Measurements from ENCODE around the gene TROAP.

Gene TROAP

DNA sequence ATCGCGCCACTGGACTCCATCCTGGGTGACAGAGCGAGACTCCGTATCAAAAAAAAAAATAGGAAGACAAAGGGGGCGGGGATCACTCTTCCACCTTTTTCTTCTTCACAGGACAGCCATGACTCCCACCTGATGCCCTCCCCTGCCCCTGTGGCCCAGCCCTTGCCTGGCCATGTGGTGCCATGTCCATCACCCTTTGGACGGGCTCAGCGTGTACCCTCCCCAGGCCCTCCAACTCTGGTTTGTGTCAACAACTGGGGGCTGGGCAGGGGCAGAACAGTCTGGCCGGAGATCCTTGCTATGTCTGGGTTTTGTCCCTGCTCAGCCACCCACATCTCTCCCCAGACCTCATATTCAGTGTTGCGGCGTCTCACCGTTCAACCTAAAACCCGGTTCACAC, 5.8 kb downstream of the TROAP start:
- TF ChIP-seq, protein P1, sequence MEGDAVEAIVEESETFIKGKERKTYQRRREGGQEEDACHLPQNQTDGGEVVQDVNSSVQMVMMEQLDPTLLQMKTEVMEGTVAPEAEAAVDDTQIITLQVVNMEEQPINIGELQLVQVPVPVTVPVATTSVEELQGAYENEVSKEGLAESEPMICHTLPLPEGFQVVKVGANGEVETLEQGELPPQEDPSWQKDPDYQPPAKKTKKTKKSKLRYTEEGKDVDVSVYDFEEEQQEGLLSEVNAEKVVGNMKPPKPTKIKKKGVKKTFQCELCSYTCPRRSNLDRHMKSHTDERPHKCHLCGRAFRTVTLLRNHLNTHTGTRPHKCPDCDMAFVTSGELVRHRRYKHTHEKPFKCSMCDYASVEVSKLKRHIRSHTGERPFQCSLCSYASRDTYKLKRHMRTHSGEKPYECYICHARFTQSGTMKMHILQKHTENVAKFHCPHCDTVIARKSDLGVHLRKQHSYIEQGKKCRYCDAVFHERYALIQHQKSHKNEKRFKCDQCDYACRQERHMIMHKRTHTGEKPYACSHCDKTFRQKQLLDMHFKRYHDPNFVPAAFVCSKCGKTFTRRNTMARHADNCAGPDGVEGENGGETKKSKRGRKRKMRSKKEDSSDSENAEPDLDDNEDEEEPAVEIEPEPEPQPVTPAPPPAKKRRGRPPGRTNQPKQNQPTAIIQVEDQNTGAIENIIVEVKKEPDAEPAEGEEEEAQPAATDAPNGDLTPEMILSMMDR (IDR thresholded peaks at IDR 0.05), result no peak
- Histone ChIP-seq H3K9me3 (no peaks in the 10 kb centered on the region), H3K27ac (no peak overlapping the region), H3K36me3 (peaks cover 50% of the 10 kb centered on the region), H3K27me3 (peaks cover 27% of the 10 kb centered on the region), H3K4me3 (ENCODE audit: low read depth in 1 of 2, low read length in 1 of 2) (no peak overlapping the region), H3K4me1 (ENCODE audit: control insufficient read depth in 1 of 2, insufficient read depth in 1 of 2, low read depth in 1 of 2, low read length in 1 of 2) (peaks cover 3 to 9% of the 10 kb centered on the region in 2 experiments)

- Histone ChIP-seq H3K27ac (no peak overlapping the region), H3K4me3 (ENCODE audit: low read depth in 1 of 2, low read length in 1 of 2) (no peak overlapping the region), H3K4me1 (ENCODE audit: control insufficient read depth in 1 of 2, insufficient read depth in 1 of 2, low read depth in 1 of 2, low read length in 1 of 2) (peaks cover 0 to 7% of the 10 kb centered on the region in 2 experiments), H3K27me3 (peaks cover 40% of the 10 kb centered on the region), H3K36me3 (peaks cover 50% of the 10 kb centered on the region), H3K9me3 (no peaks in the 10 kb centered on the region)
- TF ChIP-seq, protein P1 (IDR thresholded peaks at IDR 0.05), result no peak
These were observed 7.1 kb downstream of the TROAP start for GRCh38 chr12:49330032-49330619.

- Histone ChIP-seq H3K4me3 (ENCODE audit: low read depth in 1 of 2, low read length in 1 of 2) (no peak overlapping the region), H3K4me1 (ENCODE audit: control insufficient read depth in 1 of 2, insufficient read depth in 1 of 2, low read depth in 1 of 2, low read length in 1 of 2) (peaks cover 0 to 8% of the 10 kb centered on the region in 2 experiments), H3K27ac (no peak overlapping the region), H3K9me3 (no peaks in the 10 kb centered on the region), H3K36me3 (peaks cover 50% of the 10 kb centered on the region), H3K27me3 (peaks cover 47% of the 10 kb centered on the region)
- TF ChIP-seq, protein P1 (IDR thresholded peaks at IDR 0.05), result no peak
These were observed 7.8 kb downstream of the TROAP start for GRCh38 chr12:49330631-49331379.

- Histone ChIP-seq H3K27me3 (peaks cover 55% of the 10 kb centered on the region), H3K4me1 (ENCODE audit: control insufficient read depth in 1 of 2, insufficient read depth in 1 of 2, low read depth in 1 of 2, low read length in 1 of 2) (peaks cover 4 to 16% of the 10 kb centered on the region in 2 experiments), H3K36me3 (peaks cover 45% of the 10 kb centered on the region), H3K9me3 (no peaks in the 10 kb centered on the region), H3K4me3 (ENCODE audit: low read depth in 1 of 2, low read length in 1 of 2) (no peak overlapping the region), H3K27ac (no peak overlapping the region)
- TF ChIP-seq, protein P1 (IDR thresholded peaks at IDR 0.05), result no peak
These were observed 8.5 kb downstream of the TROAP start for GRCh38 chr12:49331380-49332222.

DNA sequence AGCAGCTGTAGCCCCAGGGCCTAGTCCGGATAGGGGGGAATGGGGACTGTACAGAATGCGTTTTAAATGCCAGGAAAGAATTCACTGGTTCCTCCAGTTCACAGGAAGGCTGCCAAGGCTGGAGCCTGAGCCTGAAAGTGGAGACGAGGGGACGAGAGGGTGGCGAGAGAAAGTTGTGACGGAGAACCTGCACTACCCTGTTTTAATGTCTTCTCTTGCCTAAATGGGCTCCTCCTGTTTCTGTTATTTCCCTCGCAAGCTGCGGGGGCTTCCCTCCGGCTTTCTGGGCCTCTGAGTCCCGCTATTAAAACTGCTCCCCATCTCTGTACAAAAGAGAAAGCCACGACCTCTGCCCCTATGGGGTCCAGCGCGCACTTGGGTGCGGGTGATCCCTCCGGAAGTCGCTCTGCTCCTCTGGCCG, 9.4 kb downstream of the TROAP start:
- TF ChIP-seq, protein P1 (IDR thresholded peaks at IDR 0.05), result no peak
- H3K36me3 ChIP-seq, result peaks cover 37% of the 10 kb centered on the region
- no peak overlapping the region for H3K4me3 ChIP-seq (ENCODE audit: low read depth in 1 of 2, low read length in 1 of 2)
- H3K9me3 ChIP-seq, result no peaks in the 10 kb centered on the region
- H3K4me1 ChIP-seq (ENCODE audit: control insufficient read depth in 1 of 2, insufficient read depth in 1 of 2, low read depth in 1 of 2, low read length in 1 of 2), result peaks cover 8 to 24% of the 10 kb centered on the region in 2 experiments
- no peak overlapping the region for H3K27ac ChIP-seq
- peaks cover 64% of the 10 kb centered on the region for H3K27me3 ChIP-seq
